Activated T-cell treated with anti-CD3 and anti-CD28 coated beads, Interleukin-2, amount 50 U/mL, for 1 hour (primary cell): Measurements from ENCODE around the gene HOXD8.

Source experiments
- DNase-seq: peaks from one replicate; pipeline ENCODE4 v3.0.0-alpha.2; 2020

Gene HOXD8

DNA sequence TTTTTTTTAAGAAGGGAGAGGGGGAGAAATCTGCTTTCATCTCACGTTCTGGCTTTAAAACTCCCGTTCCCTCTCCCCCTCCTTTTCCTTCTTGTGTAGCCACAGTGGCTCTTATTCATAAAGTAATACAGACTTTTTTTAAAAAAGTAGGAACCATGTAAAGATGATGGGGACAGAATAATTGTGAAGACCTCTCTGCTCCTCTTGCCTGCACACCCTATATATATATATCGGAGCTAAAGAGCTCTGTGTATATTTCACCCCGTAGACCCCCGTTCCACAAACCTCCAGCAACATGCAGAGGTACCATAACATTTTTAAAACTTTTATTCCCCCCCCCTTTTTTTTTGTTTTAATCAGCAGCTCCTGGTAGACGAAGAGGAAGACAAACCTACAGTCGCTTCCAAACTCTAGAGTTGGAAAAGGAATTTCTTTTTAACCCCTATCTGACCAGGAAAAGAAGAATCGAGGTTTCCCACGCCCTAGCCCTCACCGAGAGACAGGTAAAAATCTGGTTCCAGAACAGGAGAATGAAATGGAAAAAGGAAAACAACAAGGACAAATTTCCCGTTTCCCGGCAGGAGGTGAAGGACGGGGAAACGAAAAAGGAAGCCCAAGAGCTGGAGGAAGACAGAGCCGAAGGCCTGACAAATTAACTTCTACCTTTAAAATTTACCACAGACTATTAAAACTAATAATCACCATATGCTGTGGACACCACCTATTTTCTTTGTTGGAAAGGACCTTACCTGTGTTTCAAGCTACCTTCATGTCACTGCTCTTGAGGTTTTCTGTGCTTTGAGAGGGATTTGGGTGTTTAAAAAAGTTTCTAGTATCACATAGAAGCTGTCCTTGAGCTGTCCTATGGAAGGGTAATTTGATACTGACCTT, 1.7 kb downstream of the HOXD8 start:
- no peak for DNase-seq

- DNase-seq = no peak
Observed at GRCh38 chr2:176131848-176132158, 2.3 kb downstream of the HOXD8 start.

GRCh38 chr2:176132205-176133171, 3.0 kb downstream of the HOXD8 start:
- DNase-seq = no peak

GRCh38 chr2:176133389-176133788, 3.9 kb downstream of the HOXD8 start:
- no peak for DNase-seq

GRCh38 chr2:176134035-176134434, 4.5 kb downstream of the HOXD8 start:
- no peak for DNase-seq

DNA sequence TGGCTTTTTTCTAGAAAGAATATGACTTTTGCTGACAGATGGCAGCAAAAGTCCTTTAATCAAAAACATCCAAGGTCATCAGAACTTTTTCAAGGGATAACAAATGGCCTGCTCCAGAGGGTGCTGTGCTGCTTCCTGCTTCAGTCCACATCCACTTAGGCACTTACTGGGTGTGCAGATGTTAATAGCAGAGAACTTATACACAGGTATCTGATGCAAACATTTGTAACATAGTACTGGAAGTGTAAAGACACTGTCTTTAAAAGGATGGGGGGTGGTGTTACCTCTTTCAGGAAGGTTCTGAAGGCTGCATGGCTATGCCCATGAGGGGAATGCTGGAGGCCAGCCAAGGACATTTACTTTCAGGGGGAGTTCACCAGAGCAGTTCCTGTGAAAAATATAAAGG, 5.5 kb downstream of the HOXD8 start:
- DNase-seq = no peak

DNA sequence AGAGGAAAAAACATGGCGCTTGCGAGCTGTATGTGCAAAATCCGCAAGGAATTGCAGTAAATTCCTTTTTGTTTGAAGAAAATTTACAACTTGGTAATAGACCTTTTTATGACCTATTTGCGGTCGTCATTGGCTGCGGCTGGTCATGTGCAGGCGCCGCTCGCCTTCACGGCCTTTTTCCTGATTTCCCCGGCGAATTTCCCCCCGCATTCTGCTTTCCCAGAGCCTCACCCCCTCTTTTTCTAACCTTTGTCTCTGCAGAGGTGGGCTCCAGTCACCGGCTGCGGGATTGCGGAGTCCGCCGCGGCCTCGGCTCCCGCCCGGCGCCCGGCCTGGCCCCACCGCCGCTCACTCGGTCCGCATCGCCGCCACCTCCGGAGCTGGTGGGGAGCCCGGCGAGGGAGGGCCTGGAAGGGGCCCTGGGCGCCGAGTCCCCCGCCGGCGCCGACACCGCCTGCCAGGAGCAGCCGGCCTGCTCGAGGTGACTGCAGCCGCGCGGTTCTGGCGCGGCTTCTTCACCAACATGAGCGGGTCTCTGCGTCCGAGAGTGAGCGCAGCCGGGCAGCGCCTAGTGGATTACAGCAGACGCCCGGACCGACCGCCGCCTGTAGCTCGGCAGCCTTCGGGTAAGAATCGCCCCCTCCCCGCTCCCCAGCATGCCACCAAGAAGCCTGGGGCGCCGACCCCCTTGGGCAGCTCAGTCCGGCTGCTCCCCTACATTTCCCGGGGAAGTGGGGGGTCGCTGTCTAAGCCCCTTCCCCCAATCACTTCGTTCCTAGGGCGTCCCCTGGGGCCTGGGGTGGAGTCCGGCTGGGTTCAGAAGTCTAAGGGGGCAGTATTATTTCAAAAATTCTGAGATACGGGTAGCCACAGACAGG, 7.1 kb downstream of the HOXD8 start:
- DNase-seq = no peak

- DNase-seq = no peak
Observed at GRCh38 chr2:176137252-176137580, 7.7 kb downstream of the HOXD8 start.

- DNase-seq = no peak
Observed at GRCh38 chr2:176137906-176138305, 8.4 kb downstream of the HOXD8 start.

DNA sequence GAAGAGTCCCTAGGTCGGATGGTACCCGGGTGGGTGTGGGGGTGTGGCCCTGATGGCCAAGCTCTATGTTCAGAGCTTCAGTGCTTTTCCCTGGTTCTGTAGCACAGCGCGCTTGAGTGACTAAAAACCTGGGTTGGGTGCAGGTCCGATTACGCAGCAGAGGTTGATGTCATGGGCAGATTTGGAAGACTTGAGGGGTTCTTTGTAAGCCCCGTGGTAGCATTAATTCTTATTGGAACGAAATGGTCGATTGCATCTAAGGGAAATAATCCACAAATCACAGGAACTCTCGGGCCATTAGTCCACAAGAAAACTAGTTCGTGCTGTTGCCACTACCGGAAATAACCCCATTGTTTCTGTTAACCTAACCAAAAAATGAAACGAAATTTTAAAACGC, 9.0 kb downstream of the HOXD8 start:
- no peak for DNase-seq

- DNase-seq = no peak
Observed at GRCh38 chr2:176138923-176139660, 9.6 kb downstream of the HOXD8 start.

DNA sequence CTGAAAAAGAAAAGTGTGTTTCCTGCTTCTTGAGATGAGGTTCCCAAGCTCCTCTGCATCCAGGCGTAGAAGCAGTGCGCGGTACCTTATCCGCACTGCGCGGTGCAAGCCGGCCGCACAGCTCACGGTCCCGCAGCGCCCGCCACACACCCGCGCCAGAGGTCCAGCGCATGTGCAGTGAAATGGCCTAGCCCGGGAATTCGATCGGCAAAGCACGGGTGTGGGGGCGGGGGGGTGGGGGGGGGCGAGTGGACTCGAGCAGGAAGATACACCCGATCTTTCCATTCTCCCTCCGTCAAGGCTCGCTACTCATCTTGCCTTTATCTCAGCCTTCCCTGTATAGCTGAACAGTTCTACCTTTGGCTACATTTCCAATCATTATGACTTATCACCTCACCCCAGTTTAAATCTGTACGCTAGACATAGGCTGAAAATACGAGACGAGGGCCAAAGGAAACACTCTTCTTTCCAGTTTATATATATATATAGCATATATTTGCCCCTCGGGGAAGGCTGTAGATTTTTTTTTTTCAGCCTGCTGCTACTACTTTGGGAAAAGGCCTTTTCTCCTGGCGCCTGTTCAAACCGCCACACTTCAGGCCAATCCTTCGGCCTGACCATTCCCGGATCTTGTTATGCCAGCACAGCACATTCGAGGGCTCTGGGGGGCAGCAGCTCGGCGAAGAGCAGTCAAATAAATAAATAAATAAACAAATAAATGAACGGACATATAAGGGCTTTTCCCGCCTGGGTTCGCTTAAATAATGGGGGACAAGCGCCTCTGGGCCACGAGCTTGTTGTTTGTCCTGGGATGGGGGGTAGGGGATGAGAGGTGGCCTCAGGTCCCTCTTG, 10.4 kb downstream of the HOXD8 start:
- no peak for DNase-seq

DNA sequence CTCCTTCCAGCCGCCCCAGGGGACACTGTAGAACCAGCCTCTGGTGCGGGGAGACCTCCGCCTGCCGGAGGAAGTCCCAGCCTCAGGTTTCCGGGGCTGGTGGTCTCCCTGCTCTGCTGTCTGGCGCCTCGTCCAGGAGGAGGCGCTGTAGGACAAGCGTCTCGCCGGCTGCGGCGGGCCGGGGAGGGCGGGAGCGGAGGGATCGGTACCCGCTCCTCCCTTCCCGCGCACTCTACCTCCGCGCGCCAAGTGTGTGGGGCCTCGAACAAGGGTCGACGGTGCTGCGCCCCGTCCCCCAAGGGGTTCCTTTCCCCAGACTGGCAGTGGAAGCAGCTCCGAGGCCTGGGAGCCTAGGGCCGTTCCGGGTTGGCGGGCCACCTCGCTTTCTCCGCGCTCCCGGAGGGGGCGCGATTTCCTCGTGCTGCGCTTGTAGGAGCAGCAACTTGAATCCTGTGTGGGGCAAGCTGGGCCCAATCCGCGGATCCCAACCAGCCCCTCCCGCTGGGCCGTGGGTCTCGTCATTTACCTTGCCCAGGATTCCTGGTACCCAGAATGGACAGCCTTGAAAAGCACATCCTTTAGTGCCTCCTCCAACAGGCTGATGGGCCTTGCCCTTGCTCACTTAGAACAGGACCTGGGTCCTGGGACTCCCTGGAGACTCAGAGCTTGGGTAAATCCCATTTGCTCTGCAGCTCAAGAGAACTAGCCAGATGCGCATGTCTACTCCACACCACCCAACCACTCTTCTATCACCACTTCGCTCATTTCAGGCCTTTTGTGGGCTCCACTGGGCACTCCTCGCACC, 11.2 kb downstream of the HOXD8 start:
- peak; percentile 71 for DNase-seq

DNA sequence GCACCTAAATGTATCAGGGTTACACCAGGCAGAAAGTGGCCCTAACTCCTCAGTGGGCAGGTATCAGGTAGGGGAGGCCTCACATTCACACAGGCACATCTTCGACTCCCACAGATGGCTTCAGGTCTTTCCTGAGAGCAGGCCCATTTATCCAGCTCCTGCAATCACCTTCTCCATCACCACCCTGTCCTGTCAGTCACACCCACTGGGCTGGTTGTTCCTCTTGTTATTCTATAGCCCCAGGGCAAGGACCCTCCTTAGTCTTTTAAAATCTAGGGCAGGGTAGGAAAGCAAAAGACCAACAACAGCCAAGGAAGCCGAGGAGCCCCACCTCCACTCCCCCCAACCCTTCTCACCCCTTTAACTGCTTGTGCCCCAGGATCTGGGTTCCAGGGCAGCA, 12.8 kb downstream of the HOXD8 start:
- DNase-seq = no peak

- DNase-seq = no peak
Observed at GRCh38 chr2:176145085-176145969, 15.8 kb downstream of the HOXD8 start.

- no peak for DNase-seq
Observed at GRCh38 chr2:176146101-176146500, 16.6 kb downstream of the HOXD8 start.

- DNase-seq = no peak
Observed at GRCh38 chr2:176146645-176147044, 17.1 kb downstream of the HOXD8 start.

GRCh38 chr2:176147210-176147799, 17.8 kb downstream of the HOXD8 start:
- DNase-seq = no peak
